B cell (primary cell): Measurements from ENCODE around the gene CHST11. TPM values are rescaled to one million over a fixed set of nuclear protein-coding genes. Genes with fewer than 3 reads are reported as not detected.

Experiments
- ATAC-seq: fragments of 200-7000 bp; cut with Tn5 transposase; one replicate; pipeline ENCODE4 v1.10.0; 2021; ENCODE audit warnings: low read depth, mild to moderate bottlenecking, moderate number of reproducible peaks, moderate library complexity
- CTCF ChIA-PET: fragments of 350-600 bp; sonication (Branson Sonifier 250); formaldehyde crosslinking; loops from one replicate; lab custom pipeline; 2021; ENCODE audit warnings: antibody characterized with exemption, inconsistent platforms; lab: Charles Lee
- POLR2A ChIA-PET: fragments of 350-600 bp; sonication (Branson Sonifier 250); formaldehyde crosslinking; loops from one replicate; lab custom pipeline; 2021; ENCODE audit warnings: antibody characterized with exemption; lab: Charles Lee
- DNase-seq: peaks from one replicate; pipeline ENCODE4 v3.0.0; 2013
- H2AFZ ChIP-seq: 2 replicates; pipeline ENCODE4 v1.6.1; 2012; ENCODE audit warnings: mild to moderate bottlenecking, low read depth, low read length; ENCODE audit not compliant: insufficient read depth, poor library complexity, severe bottlenecking
- H3K27ac ChIP-seq, 2 donors: 1 replicate in 1 of 2; 2 replicates in 1 of 2; pipeline ENCODE4 v1.5.1; 2012 to 2013; ENCODE audit warnings: low read length in 2 of 2, mild to moderate bottlenecking in 2 of 2, moderate library complexity in 1 of 2
- H3K27me3 ChIP-seq, 4 experiments: fragments of 200-600 bp in 1 of 4; sonication (generic) in 1 of 4; replicated peaks in 1 of 4; 1 replicate in 2 of 4; 2 replicates in 2 of 4; pipeline versions ENCODE4 v1.6.1 to v1.7.0; 2013 to 2016; ENCODE audit warnings: low read length in 3 of 4, mild to moderate bottlenecking in 2 of 4, mixed read lengths in 1 of 4, moderate library complexity in 1 of 4; ENCODE audit not compliant: insufficient read depth in 4 of 4, control insufficient read depth in 3 of 4; ENCODE audit errors: control extremely low read depth in 1 of 4
- H3K36me3 ChIP-seq, 2 experiments: replicated peaks in 1 of 2; 1 replicate in 1 of 2; 2 replicates in 1 of 2; pipeline versions ENCODE4 v1.6.1 to v1.7.1; 2013; ENCODE audit warnings: low read length in 1 of 2; ENCODE audit not compliant: insufficient read depth in 2 of 2, control insufficient read depth in 1 of 2; ENCODE audit errors: control extremely low read depth in 1 of 2, extremely low read depth in 1 of 2
- H3K4me1 ChIP-seq, 2 donors: fragments of 200-600 bp in 1 of 2; sonication (generic) in 1 of 2; 1 replicate in 1 of 2; 2 replicates in 1 of 2; pipeline versions ENCODE4 v1.5.1 to v1.6.1; 2013 to 2017; ENCODE audit warnings: low read length in 2 of 2; ENCODE audit not compliant: control insufficient read depth in 2 of 2, insufficient read depth in 2 of 2
- H3K4me2 ChIP-seq: replicated peaks from 2 replicates; pipeline ENCODE3; 2012; ENCODE audit warnings: mild to moderate bottlenecking, low read depth, low read length; ENCODE audit not compliant: poor library complexity, severe bottlenecking
- H3K4me3 ChIP-seq, 5 experiments: fragments of 200-600 bp in 1 of 5; sonication (generic) in 1 of 5; 1 replicate in 3 of 5; 2 replicates in 2 of 5; pipeline versions ENCODE4 v1.5.1 to v1.7.0; 2011 to 2016; ENCODE audit warnings: low read length in 4 of 5, mild to moderate bottlenecking in 4 of 5, low read depth in 2 of 5, control low read depth in 1 of 5, moderate library complexity in 1 of 5; ENCODE audit not compliant: insufficient read depth in 1 of 5; ENCODE audit errors: control extremely low read depth in 1 of 5, extremely low read depth in 1 of 5
- H3K79me2 ChIP-seq: fragments of 200-600 bp; sonication (generic); one replicate; pipeline ENCODE4 v1.6.0; 2016; ENCODE audit warnings: low read length; ENCODE audit not compliant: control insufficient read depth, insufficient read depth
- H3K9ac ChIP-seq: fragments of 200-600 bp; sonication (generic); 2 replicates; pipeline ENCODE4 v1.6.1; 2017; ENCODE audit warnings: mild to moderate bottlenecking, low read length, moderate library complexity
- H3K9me3 ChIP-seq, 3 donors: one replicate each; pipeline versions ENCODE4 v1.6.1 to v1.7.1; 2013; ENCODE audit warnings: low read length in 2 of 3; ENCODE audit not compliant: control insufficient read depth in 2 of 3, insufficient read depth in 1 of 3; ENCODE audit errors: control extremely low read depth in 1 of 3
- H4K20me1 ChIP-seq: 2 replicates; pipeline ENCODE4 v1.6.0; 2012; ENCODE audit warnings: mild to moderate bottlenecking, low read length; ENCODE audit not compliant: insufficient read depth, control insufficient read depth, poor library complexity, severe bottlenecking
- H3K27ac Mint-ChIP-seq: one replicate; pipeline ENCODE4 v1.8.0; 2021; ENCODE audit warnings: mixed read lengths
- H3K27me3 Mint-ChIP-seq: one replicate; pipeline ENCODE4 v1.8.0; 2021; ENCODE audit warnings: mixed read lengths
- H3K4me1 Mint-ChIP-seq: one replicate; pipeline ENCODE4 v1.8.0; 2021; ENCODE audit warnings: mixed read lengths
- H3K4me3 Mint-ChIP-seq: one replicate; pipeline ENCODE4 v1.8.0; 2021; ENCODE audit warnings: mixed read lengths
- H3K9me3 Mint-ChIP-seq: one replicate; pipeline ENCODE4 v1.8.0; 2022; ENCODE audit warnings: mixed read lengths; ENCODE audit not compliant: insufficient read depth
- EZH2 ChIP-seq: IDR thresholded peaks from 2 replicates; pipeline ENCODE4 v1.6.1; 2012; ENCODE audit warnings: borderline replicate concordance, low read depth, mild to moderate bottlenecking, moderate library complexity, low read length; ENCODE audit not compliant: insufficient read depth, poor library complexity, severe bottlenecking
- WGBS: methylation state at CpG from one replicate; pipeline ENCODE4 v1.1.5; 2013; ENCODE audit warnings: missing lambda C conversion rate; ENCODE audit not compliant: insufficient coverage; 5-methylcytosine and 5-hydroxymethylcytosine counted together
- intact Hi-C: fragments of 100-400 bp; cut with micrococcal nuclease; formaldehyde crosslinking; loops from one replicate; pipeline ENCODE4 v1.10.0; 2022
- polyA plus RNA-seq: library from polyadenylated mRNA; depleted of rRNA; stranded (reverse); fragments of >200 nt; gene quantifications from 2 replicates; pipeline ENCODE4 v1.2.3, GENCODE V29; 2012
- total RNA-seq, 2 donors: library from RNA; stranded (reverse); fragments of 120-200 nt in 1 of 2; gene quantifications; 1 replicate in 1 of 2; 2 replicates in 1 of 2; pipeline versions ENCODE4 v1.2.3 to v1.2.4, GENCODE V29; 2013 to 2022
- TF ChIP-seq, protein P1 (sequence below): fragments of 200-600 bp; IDR thresholded peaks from one replicate; pipeline ENCODE4 v1.8.0; 2022; ENCODE audit warnings: antibody characterized with exemption, mild to moderate bottlenecking

The CHST11 gene
- total and polyA plus RNA-seq, 2 donors (not counting 1 experiment from before 2014, with no cell fraction given) = 46.3 to 152 TPM

DNA sequence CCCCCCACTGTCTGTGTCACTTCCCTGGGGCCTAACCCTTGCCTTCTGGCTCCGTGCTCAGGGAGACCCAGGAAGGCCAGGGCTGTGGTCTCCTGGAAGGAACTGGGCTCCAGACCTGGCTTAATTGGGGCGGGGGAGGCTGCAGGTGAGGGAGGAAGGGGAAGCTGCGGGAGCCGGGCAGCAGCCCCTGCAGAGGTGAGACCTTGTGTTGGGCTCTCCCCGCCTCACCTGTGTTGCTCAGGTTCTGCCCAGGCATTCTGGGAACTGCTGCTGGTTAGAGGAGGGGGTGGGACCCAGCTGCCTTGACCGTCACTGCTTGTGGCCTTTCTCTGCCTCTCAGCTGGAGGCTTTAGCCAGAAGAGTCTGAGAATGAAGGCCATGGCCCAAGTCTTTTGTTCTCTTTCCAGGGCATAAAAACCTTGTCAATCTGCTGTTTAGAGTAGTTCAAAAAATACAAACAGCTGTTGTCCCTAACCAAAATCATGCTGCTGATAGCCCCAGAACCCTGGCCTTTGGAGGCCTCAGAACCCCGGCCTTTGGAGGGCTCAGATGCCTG, 247.6 kb downstream of the CHST11 start:
- CTCF ChIA-PET = no interaction called here
- Histone ChIP-seq H3K79me2 (peaks cover 89% of the 10 kb centered on the region), H3K9ac (no peak overlapping the region)

DNA sequence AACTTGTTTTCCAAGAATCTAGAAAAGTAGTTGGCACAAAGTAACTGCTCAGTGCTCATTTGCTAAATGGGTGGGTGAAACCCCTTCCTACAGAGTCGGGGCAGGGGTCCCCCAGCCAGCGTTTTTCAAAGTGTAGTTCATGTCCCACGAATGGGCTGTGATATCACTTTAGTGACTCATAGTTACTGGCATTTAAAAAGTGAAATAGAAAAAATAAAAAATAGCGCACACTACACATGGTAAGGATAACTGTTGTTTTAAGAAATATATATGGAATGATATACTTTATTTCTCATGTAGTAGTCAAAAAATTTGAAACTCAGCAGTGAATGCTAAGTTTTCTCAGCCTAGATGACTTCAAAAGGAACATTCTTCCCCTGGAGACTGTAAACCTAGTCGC, 250.4 kb downstream of the CHST11 start:
- no peaks in the 10 kb centered on the region for H3K4me1 ChIP-seq
- no peak overlapping the region for H3K4me3 ChIP-seq
- no peak for ATAC-seq
- H3K79me2 ChIP-seq = peaks cover 64% of the 10 kb centered on the region
- WGBS = 93% methylated on average over 3 of the region's 5 CpGs
- no peak overlapping the region for H3K27ac ChIP-seq
- no peaks in the 10 kb centered on the region for H3K9me3 ChIP-seq
- peaks cover 2 to 12% of the 10 kb centered on the region in 2 experiments for H3K36me3 ChIP-seq
- no peak overlapping the region for H3K9ac ChIP-seq
- no peak overlapping the region for H3K27ac Mint-ChIP-seq
- no peaks in the 10 kb centered on the region for H3K27me3 Mint-ChIP-seq
- intact Hi-C loops = no loop called here
- no peak overlapping the region for H3K4me2 ChIP-seq
- peaks cover 2% of the 10 kb centered on the region for H3K4me1 Mint-ChIP-seq
- H3K4me3 Mint-ChIP-seq = no peak overlapping the region
- CTCF ChIA-PET = interaction anchor here (1.9 kb wide), 1 partner anchor 15 kb away, joined by 4 read pairs; no protein-coding TSS in a partner anchor
- no peaks in the 10 kb centered on the region for H3K9me3 Mint-ChIP-seq
- TF ChIP-seq, protein P1, sequence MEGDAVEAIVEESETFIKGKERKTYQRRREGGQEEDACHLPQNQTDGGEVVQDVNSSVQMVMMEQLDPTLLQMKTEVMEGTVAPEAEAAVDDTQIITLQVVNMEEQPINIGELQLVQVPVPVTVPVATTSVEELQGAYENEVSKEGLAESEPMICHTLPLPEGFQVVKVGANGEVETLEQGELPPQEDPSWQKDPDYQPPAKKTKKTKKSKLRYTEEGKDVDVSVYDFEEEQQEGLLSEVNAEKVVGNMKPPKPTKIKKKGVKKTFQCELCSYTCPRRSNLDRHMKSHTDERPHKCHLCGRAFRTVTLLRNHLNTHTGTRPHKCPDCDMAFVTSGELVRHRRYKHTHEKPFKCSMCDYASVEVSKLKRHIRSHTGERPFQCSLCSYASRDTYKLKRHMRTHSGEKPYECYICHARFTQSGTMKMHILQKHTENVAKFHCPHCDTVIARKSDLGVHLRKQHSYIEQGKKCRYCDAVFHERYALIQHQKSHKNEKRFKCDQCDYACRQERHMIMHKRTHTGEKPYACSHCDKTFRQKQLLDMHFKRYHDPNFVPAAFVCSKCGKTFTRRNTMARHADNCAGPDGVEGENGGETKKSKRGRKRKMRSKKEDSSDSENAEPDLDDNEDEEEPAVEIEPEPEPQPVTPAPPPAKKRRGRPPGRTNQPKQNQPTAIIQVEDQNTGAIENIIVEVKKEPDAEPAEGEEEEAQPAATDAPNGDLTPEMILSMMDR = no peak
- no peak for TF ChIP-seq EZH2
- peaks cover 71% of the 10 kb centered on the region for H4K20me1 ChIP-seq
- POLR2A ChIA-PET = no interaction called here
- no peaks in the 10 kb centered on the region for H3K27me3 ChIP-seq
- DNase-seq = no peak
- no peak overlapping the region for H2AFZ ChIP-seq

More for the DNA sequence above, 247.6 kb downstream of the CHST11 start:
- H3K9me3 ChIP-seq = no peaks in the 10 kb centered on the region
- ATAC-seq (no peak), DNase-seq (no peak)
- H3K4me2 ChIP-seq = no peak overlapping the region
- peaks cover 2 to 12% of the 10 kb centered on the region in 2 experiments for H3K36me3 ChIP-seq
- H2AFZ ChIP-seq = no peak overlapping the region
- Mint-ChIP-seq H3K4me3 (no peak overlapping the region), H3K9me3 (no peaks in the 10 kb centered on the region), H3K27ac (no peak overlapping the region), H3K27me3 (no peaks in the 10 kb centered on the region), H3K4me1 (peaks cover 10% of the 10 kb centered on the region)
- H4K20me1 ChIP-seq = peaks cover 77% of the 10 kb centered on the region
- no peaks in the 10 kb centered on the region for H3K27me3 ChIP-seq
- no peak overlapping the region for H3K4me3 ChIP-seq
- intact Hi-C loops = no loop called here
- peaks cover 6% of the 10 kb centered on the region in 2 donors for H3K4me1 ChIP-seq
- POLR2A ChIA-PET = no interaction called here
- no peak for TF ChIP-seq EZH2
- TF ChIP-seq, protein P1 = no peak
- no peak overlapping the region for H3K27ac ChIP-seq
- WGBS = 100% methylated on average over 6 of the region's 7 CpGs
